NCI-H1436 treated with DMSO at 0.1 percent for 48 hours (cell line): Measurements from ENCODE around the gene NDUFV3.
"Not testable (repeated sequence)": the region's sequence is repeated elsewhere in the genome, so short reads cannot be mapped to it uniquely, and the experiment has no call there.

Experiments used
- DNase-seq: peaks from one replicate; lab custom pipeline; 2025; lab: John Stamatoyannopoulos, UW

NDUFV3 gene

DNA sequence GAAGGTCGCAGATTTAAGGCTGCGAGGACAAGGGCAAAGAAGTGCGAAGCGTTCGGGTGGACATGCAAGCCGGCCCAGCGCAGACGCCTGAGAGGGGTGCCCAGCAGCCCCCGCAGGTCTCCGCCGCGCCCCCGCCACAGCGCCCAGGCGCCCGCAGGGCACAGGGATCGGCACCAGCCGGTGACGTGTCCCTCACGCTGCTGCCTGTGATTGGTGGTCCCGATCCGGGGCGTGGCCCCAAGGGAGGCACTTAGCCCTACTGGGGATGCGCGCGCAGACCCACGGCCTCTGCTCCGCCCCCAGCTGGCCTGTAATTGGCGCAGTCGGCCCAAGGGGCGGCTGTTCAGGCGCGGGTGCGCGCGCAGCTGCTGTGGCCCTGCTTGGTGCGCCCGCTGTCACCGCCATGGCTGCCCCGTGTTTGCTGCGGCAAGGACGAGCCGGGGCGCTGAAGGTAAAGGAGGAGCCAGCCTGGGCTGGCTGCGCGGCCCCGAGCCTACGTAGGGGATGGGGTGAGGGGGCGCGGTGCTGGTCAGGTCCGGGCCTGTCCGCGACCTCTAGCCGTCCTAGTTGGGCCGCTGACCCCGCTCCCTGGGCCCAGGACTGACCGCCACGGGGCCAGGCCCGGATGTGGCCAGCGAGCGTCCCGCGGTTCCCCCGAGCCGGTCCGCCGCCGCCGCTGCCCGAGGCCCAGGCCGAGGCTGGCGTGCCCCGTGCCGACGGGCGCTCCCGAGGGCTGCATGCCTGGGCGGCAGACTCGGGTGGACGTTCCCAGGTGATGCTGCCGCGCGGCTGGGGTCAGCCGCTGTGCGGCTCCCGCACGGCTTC lies at the start of gene NDUFV3:
Gene NDUFV3, plus strand, starts transcription at position 379 of the 825 bp plus-strand sequence. Its CDS starts 25 bp downstream, at position 404.
- peak; percentile 89 for DNase-seq

DNA sequence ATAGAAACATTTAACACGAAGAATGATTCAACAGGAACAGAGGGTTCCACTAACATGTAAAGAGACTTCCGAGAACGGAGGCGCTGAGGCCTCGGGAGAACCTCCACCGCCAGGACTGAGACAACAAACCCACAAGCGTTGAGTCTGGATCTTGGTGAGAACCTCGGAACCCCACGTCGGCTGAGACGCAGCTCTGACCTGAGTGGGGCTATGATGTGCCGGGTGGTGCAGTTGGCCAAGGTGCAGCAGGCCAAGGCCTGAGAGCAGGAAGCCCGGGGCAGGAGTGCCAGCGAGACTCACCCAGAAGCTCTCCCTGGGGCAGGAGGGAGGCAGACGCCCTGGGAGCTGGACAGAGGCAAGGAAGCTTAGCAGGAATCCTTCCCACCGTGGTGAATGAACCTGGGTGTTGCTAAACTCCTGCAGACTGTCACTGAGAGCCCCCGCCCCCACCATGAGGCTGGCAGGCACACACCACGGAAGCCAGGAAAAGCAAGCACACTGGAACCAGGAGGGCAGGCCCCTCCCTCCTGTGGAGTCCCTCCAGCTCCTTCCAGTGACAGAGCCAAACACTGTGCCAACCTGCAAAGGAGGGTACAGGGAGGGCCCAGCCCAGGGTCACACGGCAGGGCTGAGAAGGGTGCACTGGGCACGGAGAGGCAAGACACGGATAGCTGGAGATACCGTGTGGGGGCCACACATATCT lies 48.5 kb upstream of the NDUFV3 start:
- DNase-seq: no peak

DNA sequence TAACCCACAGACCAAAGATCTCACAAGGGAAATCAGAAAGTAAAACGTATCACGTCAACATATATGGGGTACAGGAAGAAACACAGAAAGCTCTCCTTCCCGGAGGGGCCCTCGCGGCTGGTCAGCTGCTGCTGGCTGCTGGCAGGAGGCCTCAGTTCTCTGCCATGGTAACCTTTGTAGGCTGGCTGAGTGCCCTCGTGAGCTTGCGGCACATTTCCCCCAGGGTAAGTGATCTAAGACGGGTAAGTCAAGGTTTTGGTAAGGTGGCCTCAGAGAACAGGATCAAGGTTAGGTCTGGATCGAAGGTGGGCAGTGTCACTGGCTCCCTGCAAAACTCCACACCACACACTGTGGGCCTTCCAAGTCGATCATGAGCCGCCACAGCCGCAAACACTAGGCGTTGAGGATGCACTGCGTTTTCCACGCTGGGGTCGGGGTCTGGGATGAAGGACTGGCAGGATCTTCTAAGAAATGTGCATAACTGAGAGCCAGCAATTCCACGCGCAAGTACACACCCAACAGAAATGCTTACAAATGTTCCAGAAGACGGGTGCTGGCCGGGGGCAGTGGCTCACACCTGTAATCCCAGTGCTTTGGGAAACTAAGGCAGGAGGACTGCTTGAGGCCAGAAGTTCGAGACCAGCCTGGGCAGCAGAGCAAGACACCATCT lies 47.7 kb upstream of the NDUFV3 start:
- no peak for DNase-seq

DNA sequence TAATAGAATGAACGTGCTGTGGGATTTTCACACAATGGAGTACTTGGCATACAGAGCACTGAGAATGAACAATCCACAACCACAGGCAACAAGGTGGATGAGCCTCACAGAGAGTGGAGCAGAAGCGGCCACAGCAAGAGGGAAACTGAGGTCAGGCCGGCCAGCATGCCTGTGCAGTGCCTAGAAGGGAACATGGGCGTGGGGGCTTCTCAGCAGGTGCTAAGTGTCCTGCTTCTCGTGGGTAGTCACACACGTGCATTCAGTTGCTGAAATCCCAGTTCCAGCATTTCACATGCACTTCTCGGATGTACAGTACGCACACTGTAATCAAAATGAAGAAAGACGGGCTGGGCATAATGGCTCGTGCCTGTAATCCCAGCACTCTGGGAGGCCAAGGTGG lies 46.9 kb upstream of the NDUFV3 start:
- DNase-seq: no peak

DNA sequence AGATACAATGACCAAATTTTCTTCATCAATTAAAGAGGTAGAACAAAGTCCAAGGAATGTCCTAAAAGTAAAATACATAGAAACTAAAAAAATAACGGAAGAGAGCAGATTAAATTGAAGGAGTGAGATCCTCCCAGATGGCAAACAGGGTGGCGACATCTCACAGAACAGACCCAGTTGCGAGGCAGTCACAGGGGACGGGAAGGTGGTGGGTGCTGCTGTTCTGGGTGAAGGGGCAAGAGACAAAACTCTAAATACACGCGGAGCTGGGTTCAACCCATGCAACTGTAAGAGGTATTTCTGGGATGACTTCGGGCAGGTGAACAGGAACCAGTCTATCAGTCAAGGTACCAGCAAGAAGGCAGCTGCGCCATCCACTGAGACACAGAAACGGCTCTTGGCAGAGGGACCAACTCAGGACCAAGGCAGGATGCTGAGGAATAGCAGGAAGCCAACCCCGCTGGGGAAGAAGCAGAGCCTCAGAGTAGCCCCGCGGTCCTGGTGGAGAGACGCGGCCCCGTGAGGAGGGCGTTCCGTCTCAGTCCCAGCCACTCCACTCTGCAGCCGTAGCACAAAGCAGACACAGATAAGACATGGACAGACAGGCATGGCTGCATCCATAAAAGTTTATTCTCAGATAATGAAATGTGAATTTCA lies 45.9 kb upstream of the NDUFV3 start:
- DNase-seq: no peak

DNA sequence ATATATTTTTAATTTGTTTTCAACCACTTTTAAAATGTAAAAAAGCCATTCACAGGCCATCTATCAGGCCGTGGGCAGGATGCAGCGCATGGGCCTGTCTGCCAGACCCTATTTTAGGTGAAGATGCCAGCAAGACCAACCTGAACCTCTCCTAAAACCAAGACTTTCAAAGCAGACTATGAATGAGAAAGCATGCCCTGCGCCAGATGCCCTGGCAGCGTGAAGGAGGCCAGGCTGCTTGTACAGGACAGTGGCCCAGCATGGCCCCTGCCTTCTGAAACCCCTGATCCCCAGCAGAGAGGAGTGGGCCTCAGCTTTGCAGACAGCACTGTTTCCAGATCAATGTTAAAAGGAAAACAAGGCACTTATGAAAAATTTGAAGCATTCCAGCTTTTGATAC lies 45.4 kb upstream of the NDUFV3 start:
- DNase-seq: no peak

DNA sequence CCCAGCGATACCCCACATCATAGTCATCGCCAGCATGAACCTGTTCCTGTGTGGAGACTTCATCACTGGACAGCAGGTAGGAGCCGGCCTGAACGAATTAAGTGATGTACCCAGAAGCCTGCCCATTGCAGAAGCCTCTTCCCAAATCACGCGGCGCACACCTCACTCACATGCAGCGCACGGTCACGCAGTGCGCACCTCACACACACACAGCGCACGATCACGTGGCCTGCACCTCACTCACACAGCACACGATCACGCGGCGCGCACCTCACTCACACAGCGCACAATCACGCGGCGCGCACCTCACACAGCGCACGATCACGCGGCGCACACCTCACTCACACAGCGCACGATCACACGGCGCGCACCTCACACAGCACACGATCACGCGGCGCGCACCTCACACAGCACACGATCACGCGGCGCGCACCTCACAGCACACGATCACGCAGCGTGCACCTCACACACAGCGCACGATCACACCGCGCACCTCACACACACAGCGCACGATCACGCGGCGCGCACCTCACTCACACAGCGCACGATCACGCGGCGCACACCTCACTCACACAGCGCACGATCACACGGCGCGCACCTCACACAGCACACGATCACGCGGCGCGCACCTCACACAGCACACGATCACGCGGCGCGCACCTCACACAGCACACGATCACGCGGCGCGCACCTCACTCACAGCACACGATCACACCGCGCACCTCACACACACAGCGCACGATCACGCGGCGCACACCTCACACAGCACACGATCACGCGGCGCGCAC lies 44.8 kb upstream of the NDUFV3 start:
- DNase-seq: not testable (repeated sequence)

DNA sequence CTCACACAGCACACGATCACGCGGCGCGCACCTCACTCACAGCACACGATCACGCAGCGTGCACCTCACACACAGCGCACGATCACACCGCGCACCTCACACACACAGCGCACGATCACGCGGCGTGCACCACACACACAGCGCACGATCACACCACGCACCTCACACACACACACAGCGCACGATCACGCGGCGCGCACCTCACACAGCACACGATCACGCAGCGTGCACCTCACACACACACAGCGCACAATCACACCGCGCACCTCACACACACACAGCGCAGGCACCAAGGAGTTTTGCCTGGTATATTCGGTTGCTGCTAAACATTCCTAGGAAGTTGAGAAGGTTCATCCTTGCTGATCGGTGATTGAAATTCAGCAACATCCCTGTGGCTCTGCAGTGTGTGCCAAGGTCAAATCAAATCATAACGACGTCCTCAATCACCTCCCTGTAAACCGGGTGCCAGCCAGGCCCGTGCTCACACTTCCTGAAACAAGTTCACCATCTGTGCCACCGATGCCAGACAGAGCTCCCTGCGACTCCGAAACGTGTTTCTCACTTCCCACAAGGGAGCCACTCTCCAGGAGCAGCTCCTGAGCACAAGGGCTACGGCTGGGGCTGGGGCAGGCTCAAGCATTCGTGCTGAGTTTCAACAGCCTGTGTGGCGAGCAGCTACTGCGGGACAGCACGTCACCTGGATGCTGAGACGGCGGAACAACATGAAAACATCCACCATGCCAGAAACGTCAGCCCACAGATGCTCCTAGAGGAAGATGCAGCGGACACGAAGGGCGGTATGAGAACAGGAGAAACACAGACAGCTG lies 44.0 kb upstream of the NDUFV3 start:
- no peak for DNase-seq

DNA sequence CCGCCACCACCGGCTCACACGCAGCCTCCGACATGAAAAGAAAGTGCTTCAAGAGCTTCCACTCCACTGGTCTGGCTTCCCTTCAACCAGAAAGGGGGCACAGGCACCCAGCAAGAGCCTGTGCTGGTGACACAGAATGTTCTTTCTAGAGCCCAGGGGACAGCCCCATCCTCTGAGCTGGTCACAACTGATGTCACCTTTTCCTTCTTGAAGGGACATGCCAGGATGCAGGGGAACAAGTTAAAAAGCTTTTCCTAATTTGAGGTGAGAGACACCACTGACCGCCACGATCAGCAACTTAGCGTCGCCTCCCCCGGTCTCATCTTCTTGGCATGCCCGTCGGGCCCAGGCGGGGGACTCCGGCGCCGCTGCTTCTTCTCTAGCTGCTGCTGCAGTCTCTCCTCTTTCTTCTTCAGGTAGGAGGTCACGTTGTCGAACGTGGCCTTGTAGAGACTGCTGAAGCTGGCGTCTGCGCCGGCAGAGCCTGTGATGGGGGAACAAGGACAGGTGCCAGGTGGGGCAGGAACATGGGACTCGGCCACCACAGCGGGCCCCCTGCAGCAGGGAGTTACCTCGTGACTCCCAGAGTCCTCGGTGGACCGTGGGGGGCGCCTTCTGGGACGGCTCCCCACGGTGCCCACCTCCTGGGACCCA lies 43.2 kb upstream of the NDUFV3 start:
- no peak for DNase-seq

DNA sequence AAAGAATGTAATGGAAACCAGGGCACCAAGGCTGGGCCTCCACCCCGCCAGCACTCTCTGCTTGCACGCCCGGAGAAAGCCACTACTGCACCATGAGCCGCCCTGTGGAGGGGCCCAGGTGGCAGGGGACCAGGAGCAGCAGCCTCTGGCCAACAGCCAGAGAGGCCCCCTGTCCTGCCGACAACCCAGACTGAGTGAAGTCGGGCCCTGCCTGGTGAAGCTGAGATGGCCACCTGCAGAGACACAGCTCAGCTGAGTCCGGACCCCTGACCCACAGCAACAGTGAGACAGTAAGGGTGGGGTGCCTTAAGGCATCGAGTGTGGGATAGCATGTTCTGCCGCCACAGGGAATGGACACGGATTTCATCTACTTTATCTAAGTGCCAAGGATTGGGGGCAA lies 42.6 kb upstream of the NDUFV3 start:
- no peak for DNase-seq

DNA sequence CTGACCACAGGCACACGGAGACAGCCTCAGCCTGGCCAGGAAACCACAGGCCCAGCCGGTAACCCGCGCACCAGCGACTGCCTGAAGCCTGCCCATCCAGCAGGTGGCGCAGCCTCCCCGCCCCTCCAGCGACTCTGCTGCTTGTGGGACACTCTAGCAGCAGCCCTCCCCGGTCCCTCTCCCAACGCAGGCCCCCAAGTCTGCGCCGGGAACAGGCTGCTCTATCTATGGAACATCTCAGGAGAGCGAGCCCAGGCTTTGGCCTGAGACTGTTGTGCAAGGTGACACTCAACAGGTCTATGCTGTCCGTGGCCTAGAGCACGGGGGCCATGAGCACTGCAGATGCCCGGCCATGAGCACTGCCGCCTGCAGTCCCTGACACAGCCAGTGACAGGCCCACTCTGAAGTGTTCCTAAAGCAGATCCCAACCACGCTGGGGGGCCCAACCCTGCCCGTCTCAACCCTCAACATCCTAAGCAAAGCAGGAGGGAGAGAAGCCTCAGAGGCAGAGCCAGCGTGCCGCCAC lies 42.2 kb upstream of the NDUFV3 start:
- DNase-seq: no peak

DNA sequence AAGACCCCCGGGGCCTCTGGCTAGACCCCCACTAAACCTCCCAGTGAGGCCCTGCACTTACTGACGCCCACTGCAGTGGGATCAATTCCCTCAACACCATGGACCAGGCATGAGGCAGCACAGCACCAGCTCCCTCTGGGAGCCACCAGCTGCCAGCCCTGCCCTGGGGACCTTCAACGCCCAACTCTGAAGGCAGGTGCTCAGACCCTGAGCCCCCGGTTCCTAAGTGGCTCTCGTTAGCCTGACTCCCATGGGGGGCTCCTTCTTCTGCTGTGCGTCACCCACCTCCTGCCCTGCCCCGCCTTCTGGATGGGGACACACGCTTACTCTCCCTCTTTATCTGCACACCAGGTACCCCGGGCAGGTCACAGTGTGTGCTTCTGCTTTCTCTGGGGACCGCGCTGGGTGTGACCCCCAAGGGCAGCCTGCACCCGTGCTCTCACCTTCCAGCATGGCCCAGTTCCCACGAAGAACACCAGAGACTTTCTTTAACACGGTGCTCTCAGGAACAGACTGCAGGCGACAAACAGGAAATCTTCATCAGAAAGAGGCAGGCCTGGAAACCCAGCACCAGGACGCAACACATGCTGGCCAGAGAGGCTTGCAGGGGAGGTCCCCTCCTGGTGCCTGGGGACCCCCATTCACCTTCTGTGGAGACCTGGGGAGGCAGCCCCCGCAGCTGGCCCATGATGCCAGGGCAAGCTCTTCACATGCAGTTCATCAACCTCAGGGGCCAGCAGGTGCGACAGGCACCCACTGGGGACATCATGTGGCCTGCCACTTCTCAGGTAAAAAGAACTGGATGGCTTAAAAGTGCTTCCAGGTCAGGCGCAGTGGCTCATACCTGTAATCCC lies 41.1 kb upstream of the NDUFV3 start:
- peak; percentile 88 for DNase-seq

DNA sequence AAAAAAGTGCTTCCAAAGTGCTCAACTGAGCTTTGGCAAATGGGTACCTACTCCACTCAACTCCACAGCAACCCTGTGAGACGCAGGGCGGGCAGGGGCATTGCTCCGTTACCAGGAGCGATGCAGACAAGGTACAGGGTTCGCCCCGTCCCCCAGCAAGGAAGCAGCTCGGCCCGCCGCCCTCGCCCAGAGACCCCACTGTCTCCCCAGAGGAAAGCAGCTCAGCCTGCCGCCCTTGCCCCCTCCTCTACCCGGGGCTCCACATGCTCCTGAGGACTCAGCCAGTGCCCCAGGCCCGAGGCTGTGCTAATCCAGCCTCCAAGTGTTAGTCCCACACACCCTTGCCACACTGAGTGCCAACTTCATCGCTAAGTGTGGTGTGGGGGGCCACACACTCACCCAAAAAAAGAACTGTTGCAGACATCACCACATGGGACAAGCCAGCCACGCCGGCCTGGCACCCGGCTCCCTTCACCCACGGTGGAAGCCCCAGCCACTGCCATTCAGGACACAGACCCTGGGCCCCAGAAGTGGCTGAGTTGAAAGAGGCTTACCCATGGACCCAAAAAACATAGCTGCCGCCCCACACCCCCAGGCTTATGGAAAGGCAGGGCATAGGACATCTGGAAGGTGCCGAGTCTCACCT lies 40.1 kb upstream of the NDUFV3 start:
- DNase-seq: no peak

DNA sequence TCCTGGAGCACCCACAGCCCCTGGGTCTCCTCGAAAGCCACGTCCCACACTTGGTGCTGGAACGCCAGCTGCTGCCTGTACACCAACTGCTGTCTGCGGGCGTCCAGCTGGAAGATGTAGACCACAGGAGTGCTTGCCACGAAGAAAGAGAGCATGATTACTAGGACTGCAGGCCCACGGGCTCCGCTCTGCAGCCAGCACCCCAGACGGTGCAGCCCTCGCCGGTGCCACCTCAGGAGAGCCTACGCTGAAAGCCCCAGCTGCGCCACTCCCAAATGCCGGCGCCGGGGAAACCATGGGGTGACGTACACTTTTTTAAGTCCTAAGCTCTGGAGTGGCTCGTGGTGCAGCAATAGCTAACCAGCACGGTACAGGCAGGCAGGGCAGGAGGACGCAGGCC lies 39.5 kb upstream of the NDUFV3 start:
- DNase-seq: no peak

DNA sequence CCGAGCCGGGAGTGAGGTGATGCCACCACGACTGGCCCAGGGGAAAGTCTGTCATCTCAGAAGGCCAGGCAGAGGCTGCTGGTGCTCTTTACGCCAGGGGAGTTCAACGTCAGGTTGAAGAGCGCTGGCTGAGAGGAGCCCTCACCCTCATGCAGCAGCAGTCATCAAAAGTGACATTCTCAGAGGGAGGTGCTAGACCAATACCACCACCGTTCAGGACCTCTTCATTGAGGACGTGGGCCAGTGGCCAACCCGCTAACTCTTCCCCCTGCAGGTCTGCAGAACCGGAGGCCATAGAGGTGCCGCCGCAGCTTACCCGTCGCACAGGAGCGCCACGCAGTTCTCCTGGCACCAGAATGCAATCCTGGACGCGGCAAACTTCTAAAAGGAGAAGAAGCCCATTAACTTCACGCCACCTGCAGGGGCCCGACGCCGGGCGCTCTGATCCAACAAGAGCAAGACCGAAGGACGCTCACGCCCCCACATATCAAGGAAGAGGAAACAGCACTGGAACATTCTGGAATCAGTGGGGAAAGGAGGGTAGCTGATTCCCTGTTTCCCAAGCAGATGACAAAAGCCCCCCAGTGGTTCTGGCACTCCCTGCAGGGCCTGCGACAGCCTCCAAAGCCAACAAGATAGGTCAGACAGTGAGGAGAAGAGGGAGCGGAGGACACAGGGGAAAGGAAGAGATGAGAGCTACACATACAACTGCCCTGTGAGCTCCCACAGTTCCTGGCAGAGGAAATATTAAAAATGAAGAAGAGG lies 38.7 kb upstream of the NDUFV3 start:
- DNase-seq: no peak

DNA sequence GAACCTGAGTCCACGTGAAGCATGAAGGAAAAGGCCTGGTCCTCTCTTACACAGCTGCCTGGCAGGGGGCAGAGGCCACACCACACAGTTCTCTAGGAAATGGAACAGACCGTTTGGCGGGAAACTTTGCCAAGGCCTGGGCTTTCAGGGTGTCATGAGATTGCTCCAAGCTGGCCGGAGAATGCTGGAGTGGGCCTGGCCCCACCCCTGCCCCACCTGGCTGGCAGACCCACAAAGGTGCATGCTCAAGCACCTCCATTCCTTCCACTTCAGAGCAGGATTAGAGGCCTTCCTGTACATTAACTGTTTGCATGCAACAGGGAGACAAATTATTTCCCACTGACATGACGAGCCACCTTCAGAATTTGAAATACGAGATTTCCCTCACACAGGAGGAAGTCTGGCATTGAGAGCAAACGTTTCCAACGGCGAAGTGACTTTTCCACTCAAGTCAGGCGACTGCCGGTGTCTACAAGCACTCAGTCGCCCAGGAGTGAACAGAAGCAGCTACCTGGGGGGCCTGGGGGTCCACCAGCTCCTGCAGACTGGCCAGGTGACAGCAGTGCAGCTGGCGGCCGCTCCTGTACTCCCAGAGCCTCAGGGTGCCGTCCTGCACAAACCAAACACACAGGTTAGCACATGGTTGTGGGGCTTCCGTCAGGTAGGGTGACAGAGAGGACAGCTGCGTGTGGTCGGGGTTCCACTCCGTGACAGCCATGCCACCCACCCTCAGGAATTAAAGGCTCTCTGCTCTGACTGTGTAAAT lies 37.8 kb upstream of the NDUFV3 start:
- DNase-seq: no peak

DNA sequence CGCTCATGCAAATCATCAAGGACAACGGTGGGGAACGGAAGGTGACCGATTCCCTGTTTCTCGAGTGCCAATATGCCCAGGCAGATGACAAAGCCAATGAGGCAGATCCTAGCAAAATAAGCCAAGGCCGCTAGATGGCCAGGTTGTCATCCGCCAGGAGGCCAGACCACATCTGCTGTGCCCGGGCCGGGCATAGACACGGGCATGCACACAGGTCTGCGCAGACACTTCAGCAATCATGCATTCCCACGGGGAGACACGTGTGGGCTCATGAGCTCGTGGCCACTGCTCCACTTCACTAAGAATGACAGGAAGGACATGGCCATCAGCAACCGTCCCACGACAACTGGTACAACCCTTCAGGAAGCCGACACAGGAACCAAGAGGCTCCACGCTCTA lies 37.2 kb upstream of the NDUFV3 start:
- no peak for DNase-seq
